WTC11 (cell line): ENCODE data around the gene DKK3. TPM values are rescaled to one million over a fixed set of nuclear protein-coding genes. Genes with fewer than 3 reads are reported as not detected.

Experiments
- ATAC-seq: fragments of 200-7000 bp; cut with Tn5 transposase; 2 replicates; pipeline ENCODE4 v1.10.0; 2021; ENCODE audit warnings: mild to moderate bottlenecking, moderate library complexity
- CTCF ChIA-PET: fragments of 300-600 bp; sonication (Branson Sonifier 250); formaldehyde crosslinking; loops from one replicate; lab custom pipeline; 2021; ENCODE audit warnings: antibody characterized with exemption; lab: Charles Lee
- POLR2A ChIA-PET: fragments of 350-600 bp; sonication (Branson Sonifier 250); formaldehyde crosslinking; loops from one replicate; lab custom pipeline; 2021; ENCODE audit warnings: antibody characterized with exemption; lab: Charles Lee
- DNase-seq: peaks from one replicate; pipeline ENCODE4 v3.0.0; 2021; ENCODE audit warnings: low spot score
- H3K27ac Mint-ChIP-seq: 2 replicates; pipeline ENCODE4 v1.8.0; 2021; ENCODE audit warnings: mixed read lengths
- H3K27me3 Mint-ChIP-seq: 2 replicates; pipeline ENCODE4 v1.8.0; 2021; ENCODE audit warnings: low read depth, mild to moderate bottlenecking, moderate library complexity, mixed read lengths
- H3K36me3 Mint-ChIP-seq: 2 replicates; pipeline ENCODE4 v1.8.0; 2021; ENCODE audit warnings: mixed read lengths
- H3K4me1 Mint-ChIP-seq: 2 replicates; pipeline ENCODE4 v1.8.0; 2022; ENCODE audit warnings: mixed read lengths
- H3K4me3 Mint-ChIP-seq: 2 replicates; pipeline ENCODE4 v1.8.0; 2021; ENCODE audit warnings: mild to moderate bottlenecking, moderate library complexity, mixed read lengths
- H3K9me3 Mint-ChIP-seq: 2 replicates; pipeline ENCODE4 v1.8.0; 2021; ENCODE audit warnings: mixed read lengths
- CREB1 ChIP-seq: sonication (generic); formaldehyde crosslinking; IDR thresholded peaks from 2 replicates; pipeline ENCODE4 v1.8.0; 2023; ENCODE audit warnings: mild to moderate bottlenecking, missing genetic modification reagents
- TEAD4 ChIP-seq: sonication (generic); formaldehyde crosslinking; IDR thresholded peaks from 2 replicates; pipeline ENCODE4 v1.8.0; 2022; ENCODE audit warnings: mild to moderate bottlenecking, missing genetic modification reagents
- TP53 ChIP-seq: sonication (generic); formaldehyde crosslinking; IDR thresholded peaks from 2 replicates; pipeline ENCODE4 v1.8.1; 2023; ENCODE audit warnings: mild to moderate bottlenecking, missing genetic modification reagents
- ZNF263 ChIP-seq: sonication (generic); formaldehyde crosslinking; IDR thresholded peaks from 2 replicates; pipeline ENCODE4 v1.8.1; 2022; ENCODE audit warnings: low read depth, mild to moderate bottlenecking, moderate library complexity, missing genetic modification reagents
- ZNF671 ChIP-seq: fragments of 250-450 bp; sonication (Bioruptor Pico); IDR thresholded peaks from 2 replicates; pipeline ENCODE4 v1.8.0; 2021; ENCODE audit warnings: mild to moderate bottlenecking
- total RNA-seq: library from RNA; stranded (reverse); gene quantifications from 3 replicates; pipeline ENCODE4 v1.2.3, GENCODE V29; 2021
- TF ChIP-seq, protein P1 (sequence below): sonication (generic); formaldehyde crosslinking; IDR thresholded peaks from 2 replicates; pipeline ENCODE4 v1.8.0; 2023; ENCODE audit warnings: mild to moderate bottlenecking, missing genetic modification reagents
- TF ChIP-seq, protein P2 (sequence below): fragments of 250-450 bp; sonication (Bioruptor Pico); IDR thresholded peaks from 2 replicates; pipeline ENCODE4 v1.9.0; 2021; ENCODE audit warnings: mild to moderate bottlenecking
- TF ChIP-seq, protein P3 (sequence below): fragments of 250-450 bp; sonication (Bioruptor Pico); conservative IDR thresholded peaks from 2 replicates; pipeline ENCODE4 v1.9.0; 2021; ENCODE audit warnings: mild to moderate bottlenecking
- TF ChIP-seq, protein P4 (sequence below): fragments of 250-450 bp; sonication (Bioruptor Pico); IDR thresholded peaks from 2 replicates; pipeline ENCODE4 v1.8.0; 2021; ENCODE audit warnings: mild to moderate bottlenecking
- TF ChIP-seq, protein P5 (sequence below): fragments of 250-450 bp; sonication (Bioruptor Pico); IDR thresholded peaks from 2 replicates; pipeline ENCODE4 v1.9.0; 2021; ENCODE audit warnings: moderate library complexity, mild to moderate bottlenecking, inconsistent platforms, borderline replicate concordance

Gene DKK3
- total RNA-seq, 1 experiment from 2014 or later: 17.6 TPM

DNA sequence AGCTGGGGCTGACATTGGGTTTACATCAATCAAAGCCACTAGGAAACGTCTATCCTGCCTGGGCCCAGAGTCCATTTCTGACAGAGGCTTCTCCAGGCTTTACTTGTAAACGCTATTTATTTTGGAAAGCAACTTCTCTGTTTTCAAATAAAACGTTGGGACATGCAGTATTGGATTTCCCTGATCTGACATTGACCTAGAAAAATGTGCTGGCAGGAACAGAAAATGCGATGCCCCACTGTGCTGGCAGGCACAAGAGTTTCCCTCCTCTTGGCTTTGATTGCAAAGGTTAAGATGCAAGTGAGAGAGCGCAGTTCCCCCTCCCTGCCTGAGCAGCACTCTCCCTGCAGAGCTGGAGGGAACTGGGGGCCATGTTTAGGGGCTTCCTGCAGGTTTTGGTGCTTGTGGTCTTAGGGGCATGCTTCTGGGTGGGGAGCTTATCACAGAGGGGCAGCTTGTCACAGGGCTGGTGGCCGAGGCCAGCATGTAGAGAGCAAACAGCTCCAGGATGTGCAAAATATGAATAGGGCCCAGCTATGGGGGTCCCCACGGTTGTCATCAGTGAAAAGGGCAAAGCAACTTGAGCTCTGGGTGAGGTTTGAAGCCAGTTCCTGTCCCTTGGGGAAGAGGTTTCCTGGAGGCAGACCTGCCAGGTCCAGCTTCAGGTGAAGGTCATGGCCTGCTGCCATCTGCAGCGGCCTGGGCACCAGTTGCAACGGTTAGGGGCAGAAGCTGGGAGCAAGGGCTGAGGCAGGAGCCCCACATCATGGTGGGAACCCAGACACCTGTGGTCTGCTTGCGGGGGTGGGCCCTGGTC, 42.3 kb upstream of the DKK3 start:
- ATAC-seq: no peak
- no peaks in the 10 kb centered on the region for H3K36me3 Mint-ChIP-seq
- H3K4me3 Mint-ChIP-seq: no peak overlapping the region
- peaks cover 8% of the 10 kb centered on the region; the same call in 1 of the 2 replicates for H3K4me1 Mint-ChIP-seq
- ChIA-PET CTCF (interaction anchor here (0.9 to 2.4 kb wide), 10 partner anchors 16 to 864 kb away, joined by 3 to 13 read pairs (median 4); no protein-coding TSS in a partner anchor), POLR2A (no interaction called here)
- no peaks in the 10 kb centered on the region for H3K27me3 Mint-ChIP-seq
- H3K27ac Mint-ChIP-seq: no peak overlapping the region
- no peak for DNase-seq
- peaks cover 4% of the 10 kb centered on the region for H3K9me3 Mint-ChIP-seq
- TF ChIP-seq, protein P1, sequence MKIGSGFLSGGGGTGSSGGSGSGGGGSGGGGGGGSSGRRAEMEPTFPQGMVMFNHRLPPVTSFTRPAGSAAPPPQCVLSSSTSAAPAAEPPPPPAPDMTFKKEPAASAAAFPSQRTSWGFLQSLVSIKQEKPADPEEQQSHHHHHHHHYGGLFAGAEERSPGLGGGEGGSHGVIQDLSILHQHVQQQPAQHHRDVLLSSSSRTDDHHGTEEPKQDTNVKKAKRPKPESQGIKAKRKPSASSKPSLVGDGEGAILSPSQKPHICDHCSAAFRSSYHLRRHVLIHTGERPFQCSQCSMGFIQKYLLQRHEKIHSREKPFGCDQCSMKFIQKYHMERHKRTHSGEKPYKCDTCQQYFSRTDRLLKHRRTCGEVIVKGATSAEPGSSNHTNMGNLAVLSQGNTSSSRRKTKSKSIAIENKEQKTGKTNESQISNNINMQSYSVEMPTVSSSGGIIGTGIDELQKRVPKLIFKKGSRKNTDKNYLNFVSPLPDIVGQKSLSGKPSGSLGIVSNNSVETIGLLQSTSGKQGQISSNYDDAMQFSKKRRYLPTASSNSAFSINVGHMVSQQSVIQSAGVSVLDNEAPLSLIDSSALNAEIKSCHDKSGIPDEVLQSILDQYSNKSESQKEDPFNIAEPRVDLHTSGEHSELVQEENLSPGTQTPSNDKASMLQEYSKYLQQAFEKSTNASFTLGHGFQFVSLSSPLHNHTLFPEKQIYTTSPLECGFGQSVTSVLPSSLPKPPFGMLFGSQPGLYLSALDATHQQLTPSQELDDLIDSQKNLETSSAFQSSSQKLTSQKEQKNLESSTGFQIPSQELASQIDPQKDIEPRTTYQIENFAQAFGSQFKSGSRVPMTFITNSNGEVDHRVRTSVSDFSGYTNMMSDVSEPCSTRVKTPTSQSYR: no peak
- TF ChIP-seq, protein P2, sequence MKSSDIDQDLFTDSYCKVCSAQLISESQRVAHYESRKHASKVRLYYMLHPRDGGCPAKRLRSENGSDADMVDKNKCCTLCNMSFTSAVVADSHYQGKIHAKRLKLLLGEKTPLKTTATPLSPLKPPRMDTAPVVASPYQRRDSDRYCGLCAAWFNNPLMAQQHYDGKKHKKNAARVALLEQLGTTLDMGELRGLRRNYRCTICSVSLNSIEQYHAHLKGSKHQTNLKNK (CRISPR knock-in tag): no peak
- TF ChIP-seq ZNF671: no peak
- TF ChIP-seq ZNF263 (CRISPR knock-in tag): no peak
- TF ChIP-seq TEAD4: no peak
- TF ChIP-seq TP53 (CRISPR knock-in tag): no peak

DNA sequence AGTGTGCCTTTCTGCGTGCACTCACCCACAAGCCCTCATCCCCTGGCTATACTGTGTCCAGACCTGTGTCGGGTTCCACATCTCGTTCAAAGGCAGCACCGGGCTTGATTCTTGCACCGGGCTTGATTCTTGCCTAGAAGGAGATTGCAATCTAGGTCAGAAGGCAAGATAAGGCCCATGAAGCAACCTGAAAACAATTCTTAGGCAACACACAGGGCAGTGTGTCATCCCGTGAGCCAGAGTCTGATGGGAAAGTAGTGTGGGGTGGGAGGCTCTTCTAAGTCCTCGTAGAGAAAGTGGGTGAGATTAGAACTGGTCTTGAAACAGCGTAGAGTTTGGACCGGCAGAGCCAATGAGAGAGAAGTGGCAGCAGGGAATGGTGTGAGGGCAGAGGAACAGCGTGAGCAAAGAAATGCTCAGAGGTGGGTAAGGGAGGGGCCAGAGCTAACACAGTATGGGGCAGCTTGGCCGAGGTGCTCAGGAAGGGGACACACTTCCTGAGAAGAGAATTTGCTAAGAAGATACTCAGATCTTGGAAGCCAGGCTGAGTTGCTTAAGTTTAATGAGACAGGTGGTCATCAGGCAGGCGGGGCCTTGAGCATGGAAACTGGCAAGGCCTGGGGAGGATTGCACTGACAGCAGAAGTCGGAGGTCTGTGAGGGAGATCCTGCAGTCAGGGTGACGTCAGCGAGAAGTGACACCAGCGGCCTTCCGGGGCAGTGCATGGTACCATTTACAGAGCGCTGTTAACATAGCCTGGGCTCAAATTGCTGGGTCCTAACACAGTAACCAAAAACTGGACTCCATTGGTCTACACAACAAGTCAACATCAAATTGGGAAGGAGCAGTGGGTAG, 40.7 kb upstream of the DKK3 start:
- peaks cover 4% of the 10 kb centered on the region for H3K9me3 Mint-ChIP-seq
- ChIA-PET CTCF (interaction anchor here (0.6 to 1.5 kb wide), 5 partner anchors 43 to 234 kb away, joined by 3 to 6 read pairs (median 3); no protein-coding TSS in a partner anchor), POLR2A (interaction anchor here (0.7 kb wide), 1 partner anchor 9 kb away, joined by 3 read pairs; no protein-coding TSS in a partner anchor)
- no peak for TF ChIP-seq CREB1 (CRISPR knock-in tag)
- TF ChIP-seq, protein P3, sequence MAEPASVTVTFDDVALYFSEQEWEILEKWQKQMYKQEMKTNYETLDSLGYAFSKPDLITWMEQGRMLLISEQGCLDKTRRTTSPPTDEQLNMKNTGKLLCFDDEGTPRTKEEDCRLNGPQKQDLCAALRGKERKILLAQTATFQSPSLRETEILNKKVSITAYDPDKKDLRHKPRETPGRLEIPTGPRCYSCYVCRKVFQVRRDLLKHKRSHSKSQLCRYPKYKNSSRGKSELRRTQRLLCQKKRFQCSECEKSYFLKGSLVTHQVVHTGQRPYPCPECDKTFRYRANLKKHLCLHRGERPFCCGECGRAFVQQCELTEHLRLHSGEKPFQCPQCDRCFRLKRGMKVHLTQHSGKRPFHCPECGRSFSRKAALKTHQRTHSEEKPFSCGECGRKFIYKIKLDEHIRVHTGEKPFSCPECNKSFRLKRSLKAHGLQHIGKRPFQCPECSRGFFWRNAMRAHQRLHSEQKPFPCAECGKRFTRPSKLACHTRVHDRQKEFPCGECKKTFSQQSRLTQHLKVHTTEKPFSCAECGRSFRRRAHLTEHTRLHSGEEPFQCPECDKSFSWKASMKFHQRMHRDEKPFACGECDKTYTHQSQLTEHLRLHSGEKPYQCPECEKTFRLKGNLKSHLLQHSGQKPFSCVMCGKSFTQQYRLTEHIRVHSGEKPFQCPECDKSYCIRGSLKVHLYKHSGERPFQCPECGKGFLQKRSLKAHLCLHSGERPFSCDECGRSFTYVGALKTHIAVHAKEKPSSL (CRISPR knock-in tag): no peak
- TF ChIP-seq, protein P4, sequence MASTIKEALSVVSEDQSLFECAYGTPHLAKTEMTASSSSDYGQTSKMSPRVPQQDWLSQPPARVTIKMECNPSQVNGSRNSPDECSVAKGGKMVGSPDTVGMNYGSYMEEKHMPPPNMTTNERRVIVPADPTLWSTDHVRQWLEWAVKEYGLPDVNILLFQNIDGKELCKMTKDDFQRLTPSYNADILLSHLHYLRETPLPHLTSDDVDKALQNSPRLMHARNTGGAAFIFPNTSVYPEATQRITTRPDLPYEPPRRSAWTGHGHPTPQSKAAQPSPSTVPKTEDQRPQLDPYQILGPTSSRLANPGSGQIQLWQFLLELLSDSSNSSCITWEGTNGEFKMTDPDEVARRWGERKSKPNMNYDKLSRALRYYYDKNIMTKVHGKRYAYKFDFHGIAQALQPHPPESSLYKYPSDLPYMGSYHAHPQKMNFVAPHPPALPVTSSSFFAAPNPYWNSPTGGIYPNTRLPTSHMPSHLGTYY (CRISPR knock-in tag): no peak
- TF ChIP-seq, protein P5, sequence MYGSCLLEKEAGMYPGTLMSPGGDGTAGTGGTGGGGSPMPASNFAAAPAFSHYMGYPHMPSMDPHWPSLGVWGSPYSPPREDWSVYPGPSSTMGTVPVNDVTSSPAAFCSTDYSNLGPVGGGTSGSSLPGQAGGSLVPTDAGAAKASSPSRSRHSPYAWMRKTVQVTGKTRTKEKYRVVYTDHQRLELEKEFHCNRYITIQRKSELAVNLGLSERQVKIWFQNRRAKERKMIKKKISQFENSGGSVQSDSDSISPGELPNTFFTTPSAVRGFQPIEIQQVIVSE (CRISPR knock-in tag): no peak
- no peak overlapping the region for H3K4me3 Mint-ChIP-seq
- H3K27me3 Mint-ChIP-seq: no peaks in the 10 kb centered on the region
- no peaks in the 10 kb centered on the region for H3K36me3 Mint-ChIP-seq
- H3K27ac Mint-ChIP-seq: no peak overlapping the region
- ATAC-seq (no peak), DNase-seq (no peak)
- H3K4me1 Mint-ChIP-seq: peaks cover 8% of the 10 kb centered on the region; the same call in 1 of the 2 replicates
